ENCODE results near the gene ALPL.
"Not testable (repeated sequence)": the region's sequence is repeated elsewhere in the genome, so short reads cannot be mapped to it uniquely, and the experiment has no call there.

The ALPL gene

GRCh38 chr1:21564521-21565095 lies 55.4 kb downstream of the ALPL start:
- Histone ChIP-seq H3K4me3 (IDR thresholded peaks at IDR 0.05; ENCODE audit: insufficient read depth, low read depth, low read length) (no peak overlapping the region), H4K20me1 (ENCODE audit: insufficient read depth) (no peaks in the 10 kb centered on the region), H3K4me1 (ENCODE audit: low read depth, poor library complexity, severe bottlenecking) (no peaks in the 10 kb centered on the region), H3K27me3 (ENCODE audit: insufficient read depth, low read depth) (peaks cover 36% of the 10 kb centered on the region), H2AFZ (ENCODE audit: low read depth) (no peak overlapping the region), H3K79me2 (ENCODE audit: insufficient read depth, low read depth) (no peaks in the 10 kb centered on the region), H3K4me2 (no peak overlapping the region), H3K36me3 (ENCODE audit: insufficient read depth) (no peaks in the 10 kb centered on the region), H3K9ac (no peak overlapping the region), H3K27ac (no peak overlapping the region)
- no peak for TF ChIP-seq CTCF (conservative IDR thresholded peaks at IDR 0.05; ENCODE audit: low read depth, low read length)

GRCh38 chr1:21565285-21565684 lies 56.1 kb downstream of the ALPL start:
- H3K4me1 ChIP-seq (ENCODE audit: low read depth, poor library complexity, severe bottlenecking): no peaks in the 10 kb centered on the region
- no peak overlapping the region for H3K4me3 ChIP-seq (IDR thresholded peaks at IDR 0.05; ENCODE audit: insufficient read depth, low read depth, low read length)
- no peak for TF ChIP-seq CTCF (conservative IDR thresholded peaks at IDR 0.05; ENCODE audit: low read depth, low read length)

GRCh38 chr1:21566361-21566760 lies 57.1 kb downstream of the ALPL start:
- not testable (repeated sequence) for H3K27ac ChIP-seq; H4K20me1 ChIP-seq (ENCODE audit: insufficient read depth); H3K9ac ChIP-seq; H3K4me3 ChIP-seq (IDR thresholded peaks at IDR 0.05; ENCODE audit: insufficient read depth, low read depth, low read length); H3K36me3 ChIP-seq (ENCODE audit: insufficient read depth); H3K79me2 ChIP-seq (ENCODE audit: insufficient read depth, low read depth); H3K4me1 ChIP-seq (ENCODE audit: low read depth, poor library complexity, severe bottlenecking); H3K4me2 ChIP-seq; H2AFZ ChIP-seq (ENCODE audit: low read depth)
- peaks cover 21% of the 10 kb centered on the region; the same call in 1 of the 2 replicates for H3K27me3 ChIP-seq (ENCODE audit: insufficient read depth, low read depth)

More at GRCh38 chr1:21565285-21565684, 56.1 kb downstream of the ALPL start:
- Histone ChIP-seq H2AFZ (ENCODE audit: low read depth) (no peak overlapping the region), H3K27ac (no peak overlapping the region), H3K9ac (no peak overlapping the region), H3K27me3 (ENCODE audit: insufficient read depth, low read depth) (peaks cover 29% of the 10 kb centered on the region; the same call in 1 of the 2 replicates), H3K36me3 (ENCODE audit: insufficient read depth) (no peaks in the 10 kb centered on the region), H3K79me2 (ENCODE audit: insufficient read depth, low read depth) (no peaks in the 10 kb centered on the region), H4K20me1 (ENCODE audit: insufficient read depth) (no peaks in the 10 kb centered on the region), H3K4me2 (no peak overlapping the region)

- no peaks in the 10 kb centered on the region for H3K4me1 ChIP-seq (ENCODE audit: low read depth, poor library complexity, severe bottlenecking)
- no peak overlapping the region for H3K4me2 ChIP-seq
- no peaks in the 10 kb centered on the region for H4K20me1 ChIP-seq (ENCODE audit: insufficient read depth)
- no peak overlapping the region for H3K4me3 ChIP-seq (IDR thresholded peaks at IDR 0.05; ENCODE audit: insufficient read depth, low read depth, low read length)
- H3K79me2 ChIP-seq (ENCODE audit: insufficient read depth, low read depth): no peaks in the 10 kb centered on the region
- no peak overlapping the region for H3K27ac ChIP-seq
- no peak overlapping the region for H2AFZ ChIP-seq (ENCODE audit: low read depth)
- peaks cover 21% of the 10 kb centered on the region; the same call in 1 of the 2 replicates for H3K27me3 ChIP-seq (ENCODE audit: insufficient read depth, low read depth)
- no peaks in the 10 kb centered on the region for H3K36me3 ChIP-seq (ENCODE audit: insufficient read depth)
- TF ChIP-seq CTCF (conservative IDR thresholded peaks at IDR 0.05; ENCODE audit: low read depth, low read length): no peak
- no peak overlapping the region for H3K9ac ChIP-seq
These were observed 58.2 kb downstream of the ALPL start for GRCh38 chr1:21567241-21568005.
